H1 (cell line): ENCODE results near the gene KCNA10. TPM values are rescaled to one million over a fixed set of nuclear protein-coding genes. Genes with fewer than 3 reads are reported as not detected.

Experiments used
- EP300 ChIP-seq, 2 experiments: IDR thresholded peaks; 1 replicate in 1 of 2; 2 replicates in 1 of 2; pipeline ENCODE4 v1.6.1; 2011 to 2012; ENCODE audit warnings: low read depth in 2 of 2, low read length in 2 of 2, mild to moderate bottlenecking in 2 of 2, borderline replicate concordance in 1 of 2, inconsistent platforms in 1 of 2, moderate library complexity in 1 of 2
- polyA plus RNA-seq, 7 experiments: library from polyadenylated mRNA; depleted of rRNA in 3 of 7; stranded (reverse) in 5 of 7; unstranded in 2 of 7; fragments of >200 nt in 5 of 7; fragments of 200-250 nt in 2 of 7; gene quantifications; 1 replicate in 5 of 7; 2 replicates in 1 of 7; 4 replicates in 1 of 7; pipeline versions ENCODE4 v1.2.1 to v1.2.3, GENCODE V29; 2011 to 2013; ENCODE audit warnings: missing spikeins in 2 of 7, mixed read lengths in 2 of 7
- total RNA-seq: library from RNA; stranded (reverse); fragmentation: NEBNext Ultra II Directional; extraction: Animal tissue kit (Norgen Biotek cat#: 25700); gene quantifications from 2 replicates; pipeline ENCODE4 v1.2.1, GENCODE V29; 2021

The KCNA10 gene
- total and polyA plus RNA-seq, 2 of the 8 experiments (the other 6 are each of a cell fraction or from before 2014, with no cell fraction given): not detected

DNA sequence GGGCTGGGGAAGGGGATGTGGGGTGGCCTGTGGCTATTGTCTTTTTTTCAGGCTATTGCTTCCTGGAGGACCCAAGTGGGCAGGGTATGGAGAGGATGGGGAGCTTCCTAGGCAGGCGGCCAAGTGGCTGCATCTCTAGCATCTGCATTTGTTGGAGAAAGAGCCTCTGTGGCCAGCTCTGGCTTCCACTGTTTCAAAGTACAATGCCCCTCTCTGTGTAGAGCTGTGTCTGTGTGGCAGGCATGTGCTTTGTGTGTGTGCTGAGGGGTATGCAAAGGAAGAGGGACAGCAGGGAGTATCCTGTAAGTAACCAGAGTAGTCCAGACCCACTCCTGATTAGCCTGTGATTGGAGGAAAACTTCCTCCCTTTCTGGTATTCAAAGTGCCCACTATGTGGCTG lies 46.6 kb upstream of the KCNA10 start (continued):
- TF ChIP-seq EP300 (IDR thresholded peaks at IDR 0.05; ENCODE audit: borderline replicate concordance in 1 of 2, low read depth in 2 of 2, low read length in 2 of 2): no peak
